NCI-H460 (cell line): ENCODE measurements around the gene ADD1. TPM values are rescaled to one million over a fixed set of nuclear protein-coding genes. Genes with fewer than 3 reads are reported as not detected.

Experiments used
- DNase-seq: peaks from one replicate; pipeline ENCODE4 v3.0.0-alpha.2; 2016; ENCODE audit warnings: low read depth; ENCODE audit errors: extremely low read depth
- total RNA-seq: library from RNA; depleted of rRNA; stranded (reverse); fragments of >200 nt; shearing (Covaris generic); gene quantifications from 2 replicates; pipeline ENCODE4 v1.2.3, GENCODE V29; 2014

Gene ADD1
- total RNA-seq, 1 experiment from 2014 or later: 71.6 TPM

DNA sequence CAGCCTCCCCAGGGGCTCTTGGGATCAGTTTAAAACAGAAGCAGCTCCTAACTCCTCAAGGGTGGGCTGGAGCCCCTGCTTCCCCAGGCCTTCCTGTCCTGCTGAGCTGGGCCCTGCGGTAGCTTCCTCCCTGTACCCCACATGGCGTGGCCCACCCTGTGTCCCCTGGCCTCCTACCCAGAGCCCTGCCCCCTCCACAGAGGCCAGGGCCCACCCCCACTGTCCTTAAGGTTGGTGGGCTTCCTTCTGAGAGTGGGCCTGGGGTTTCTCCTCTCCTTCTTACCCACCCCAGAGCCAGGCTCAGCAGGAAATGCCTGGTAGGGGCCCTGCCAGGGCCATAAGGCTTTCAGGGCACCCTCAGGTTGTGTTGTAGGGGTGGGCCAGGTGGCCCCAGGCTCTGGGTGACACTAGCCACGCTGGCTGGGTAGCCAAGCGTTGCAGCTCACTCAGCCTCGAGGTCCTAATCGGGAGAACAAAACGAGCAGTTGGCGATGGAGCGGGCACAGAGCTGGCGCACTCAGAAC, 39.1 kb upstream of the ADD1 start:
- DNase-seq: no peak

DNA sequence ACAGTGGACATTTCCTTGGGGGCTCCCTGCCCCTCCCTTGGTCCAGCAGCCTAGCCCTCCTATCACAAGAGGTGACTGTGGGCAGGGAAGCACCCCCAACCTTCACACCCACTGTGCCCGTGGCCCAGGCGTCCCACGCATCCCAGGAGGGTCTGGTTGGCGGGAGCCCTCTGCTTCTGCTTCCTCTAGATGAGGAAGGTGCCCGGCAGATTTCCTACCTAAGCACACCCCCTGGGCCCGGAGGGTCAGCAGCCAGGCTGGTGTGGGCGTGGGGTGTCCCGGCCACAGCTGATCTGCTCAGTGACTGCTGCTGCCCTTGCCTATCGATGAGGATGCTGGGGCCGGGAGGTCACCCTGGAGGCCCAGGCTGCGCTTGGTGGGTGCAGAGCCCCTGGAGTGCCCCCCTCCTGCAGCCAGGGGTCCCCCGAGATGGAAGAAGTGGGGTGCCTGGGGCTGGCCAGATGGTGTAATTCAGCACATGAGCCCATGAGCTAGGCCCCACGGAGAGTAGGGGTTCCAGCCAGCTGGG, 38.6 kb upstream of the ADD1 start:
- DNase-seq: no peak

DNA sequence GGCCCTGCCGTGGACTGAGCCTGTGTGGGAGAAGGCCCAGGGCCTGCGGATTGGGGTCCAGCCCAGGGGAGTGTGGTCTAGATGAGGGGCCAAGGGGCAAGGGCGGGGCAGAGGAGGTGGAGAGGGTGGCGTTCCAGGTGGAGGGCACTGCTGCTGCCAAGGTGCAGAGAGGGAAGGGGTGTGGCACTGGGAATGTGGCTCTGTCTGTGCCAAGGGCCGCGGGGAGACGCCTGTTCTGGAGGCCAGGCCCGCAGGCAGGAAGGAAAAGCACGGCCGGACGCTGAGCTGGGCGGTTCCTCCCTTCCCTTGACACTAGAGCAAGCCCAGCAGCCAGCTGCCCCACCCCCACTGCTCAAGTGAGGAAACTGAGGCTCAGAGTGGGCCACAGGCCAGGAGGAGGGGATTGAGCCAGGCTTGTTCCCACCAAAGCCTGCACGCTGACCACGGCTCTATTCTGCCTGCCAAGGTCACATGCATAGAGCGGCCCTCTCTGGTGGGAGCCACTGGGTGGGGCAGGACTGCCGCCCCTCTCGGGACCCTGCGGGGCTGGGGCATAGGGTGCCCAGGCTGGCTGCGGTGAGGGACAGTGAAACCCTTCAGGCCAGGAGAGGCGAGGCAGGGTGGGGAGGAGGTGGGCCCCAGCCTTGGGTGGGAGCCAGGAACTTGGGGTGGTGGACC, 37.8 kb upstream of the ADD1 start:
- DNase-seq: no peak

DNA sequence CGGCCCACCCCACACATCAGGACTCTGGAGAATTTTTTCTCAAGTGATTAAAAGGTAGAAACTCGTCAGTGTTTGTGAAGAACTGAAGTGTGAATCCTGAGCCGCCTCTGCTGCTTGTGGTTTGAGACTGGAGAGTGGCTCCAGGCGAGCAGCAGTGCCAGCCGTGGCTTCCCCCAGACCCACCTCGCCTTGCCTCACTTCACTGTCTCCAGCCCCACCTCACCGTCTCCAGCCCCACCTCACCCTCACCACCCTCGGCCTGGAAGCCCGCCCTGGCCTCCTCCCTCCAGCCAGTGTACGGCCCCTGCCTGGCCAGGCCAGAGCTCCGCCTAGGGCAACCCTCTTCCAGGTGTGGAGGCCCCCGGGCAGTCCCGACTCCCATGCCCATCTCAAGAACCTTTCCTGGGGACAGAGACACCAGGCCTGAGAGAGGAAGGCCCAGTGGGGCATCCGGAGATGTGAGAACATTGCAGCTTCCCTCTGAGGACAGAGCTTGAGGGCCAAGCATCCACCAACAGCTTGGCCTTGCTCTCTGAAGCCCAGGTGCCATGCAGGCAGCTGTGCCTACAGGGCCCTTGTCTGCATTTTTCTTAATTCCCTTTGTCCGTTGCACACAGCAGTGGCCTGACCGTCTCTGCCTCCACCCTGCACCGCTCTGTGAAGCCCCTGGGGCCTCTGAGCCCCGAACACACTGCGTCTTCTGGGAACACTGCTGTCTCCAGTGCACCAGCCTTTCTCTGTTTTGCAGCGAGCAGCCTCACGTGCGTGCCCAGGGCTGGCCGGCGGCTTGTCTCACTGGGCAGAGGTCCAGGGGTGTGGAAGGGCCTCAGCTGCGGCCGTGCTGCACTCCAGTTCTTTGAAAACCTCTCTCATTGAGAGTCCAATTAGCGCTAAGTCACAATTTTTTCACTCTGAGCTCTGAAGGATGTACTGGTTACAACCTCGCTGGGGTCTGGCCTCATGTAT, 37.0 kb upstream of the ADD1 start:
- no peak for DNase-seq

DNA sequence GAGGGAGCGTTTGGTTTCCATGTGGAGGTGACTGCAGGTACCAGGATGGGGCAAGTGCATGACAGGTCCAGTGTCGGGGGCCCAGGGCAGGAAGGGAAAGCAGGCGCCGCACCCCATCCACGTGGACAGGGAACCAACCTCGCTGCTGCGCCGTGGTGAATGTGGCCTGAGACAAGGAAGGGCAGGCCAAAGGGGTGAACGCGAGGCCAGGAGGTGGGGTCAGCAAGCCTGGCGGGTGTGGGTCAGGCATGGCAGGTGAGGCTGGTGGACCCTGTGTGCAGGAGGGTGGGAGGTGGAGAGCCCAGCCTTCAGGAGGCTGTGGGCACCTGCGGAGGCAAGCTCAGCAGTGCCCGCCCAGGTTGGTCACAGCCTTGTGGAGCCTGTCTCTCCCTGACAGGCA, 36.1 kb upstream of the ADD1 start:
- DNase-seq: no peak

DNA sequence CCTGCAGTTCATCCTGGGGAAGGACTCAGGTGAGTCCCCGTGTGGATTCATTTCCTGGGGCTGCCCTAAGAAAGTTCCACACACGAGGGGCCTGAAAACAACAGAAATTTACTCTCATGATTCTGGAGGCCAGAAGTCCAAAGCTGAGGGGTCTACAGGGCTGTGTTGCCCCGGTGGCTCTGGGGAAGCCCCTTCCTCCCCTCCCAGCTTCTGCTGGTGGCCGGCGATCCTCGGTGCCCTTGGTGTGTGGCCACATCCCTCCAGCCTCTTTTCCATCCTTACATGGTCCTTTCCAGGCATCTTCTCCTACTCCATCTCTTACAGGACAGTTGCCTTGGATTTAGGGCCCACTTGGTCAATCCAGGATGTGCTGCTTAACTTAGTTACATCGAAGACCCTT, 35.6 kb upstream of the ADD1 start:
- no peak for DNase-seq

DNA sequence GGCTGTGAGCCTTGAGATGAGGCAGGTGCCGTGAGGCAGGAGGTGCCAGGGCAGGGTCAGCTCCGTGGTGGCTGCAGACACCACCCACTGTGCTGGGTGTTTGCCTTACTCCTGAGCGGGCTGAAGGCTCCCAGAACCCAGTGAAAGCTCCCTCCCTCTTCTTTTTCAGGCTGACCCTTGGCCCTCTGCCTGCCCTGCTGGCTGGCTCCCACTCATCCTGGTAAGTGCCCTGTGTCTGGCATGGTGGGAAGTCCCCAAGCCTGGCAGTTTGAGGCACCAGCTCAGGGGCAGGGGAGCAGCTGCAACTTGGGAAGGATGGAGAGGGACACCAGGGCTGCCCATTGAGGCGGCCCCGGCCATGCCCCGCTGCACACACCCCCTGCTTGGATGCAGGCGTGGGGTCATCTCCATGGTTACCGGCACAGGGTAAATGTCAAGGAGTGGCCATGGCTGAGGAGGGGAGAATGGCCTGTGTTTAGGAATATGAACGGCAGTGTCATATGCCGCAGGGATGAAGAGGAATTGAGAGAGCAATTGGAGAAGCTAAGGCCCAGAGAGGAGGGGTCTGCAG, 33.9 kb upstream of the ADD1 start:
- DNase-seq: no peak

DNA sequence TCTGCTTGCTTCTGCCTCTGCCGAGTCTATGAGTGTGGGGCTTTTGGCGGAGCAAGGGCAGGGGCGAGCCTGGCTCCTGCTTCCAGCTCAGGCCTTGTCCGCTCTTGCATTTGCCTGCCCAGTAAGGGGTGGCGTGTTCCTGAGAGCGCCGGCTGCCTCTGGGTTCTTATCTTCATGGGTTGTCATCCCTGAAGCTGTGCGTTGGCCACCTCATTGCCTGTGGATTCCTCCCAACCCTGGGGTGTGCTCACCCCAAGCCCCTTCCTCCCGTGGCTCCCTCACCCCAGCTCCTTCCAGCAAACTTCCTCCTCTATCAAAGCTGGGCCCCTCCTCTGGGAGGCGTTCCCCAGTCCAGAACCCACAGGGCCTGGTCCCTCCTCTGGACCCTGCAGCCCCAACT, 33.3 kb upstream of the ADD1 start:
- DNase-seq: no peak

DNA sequence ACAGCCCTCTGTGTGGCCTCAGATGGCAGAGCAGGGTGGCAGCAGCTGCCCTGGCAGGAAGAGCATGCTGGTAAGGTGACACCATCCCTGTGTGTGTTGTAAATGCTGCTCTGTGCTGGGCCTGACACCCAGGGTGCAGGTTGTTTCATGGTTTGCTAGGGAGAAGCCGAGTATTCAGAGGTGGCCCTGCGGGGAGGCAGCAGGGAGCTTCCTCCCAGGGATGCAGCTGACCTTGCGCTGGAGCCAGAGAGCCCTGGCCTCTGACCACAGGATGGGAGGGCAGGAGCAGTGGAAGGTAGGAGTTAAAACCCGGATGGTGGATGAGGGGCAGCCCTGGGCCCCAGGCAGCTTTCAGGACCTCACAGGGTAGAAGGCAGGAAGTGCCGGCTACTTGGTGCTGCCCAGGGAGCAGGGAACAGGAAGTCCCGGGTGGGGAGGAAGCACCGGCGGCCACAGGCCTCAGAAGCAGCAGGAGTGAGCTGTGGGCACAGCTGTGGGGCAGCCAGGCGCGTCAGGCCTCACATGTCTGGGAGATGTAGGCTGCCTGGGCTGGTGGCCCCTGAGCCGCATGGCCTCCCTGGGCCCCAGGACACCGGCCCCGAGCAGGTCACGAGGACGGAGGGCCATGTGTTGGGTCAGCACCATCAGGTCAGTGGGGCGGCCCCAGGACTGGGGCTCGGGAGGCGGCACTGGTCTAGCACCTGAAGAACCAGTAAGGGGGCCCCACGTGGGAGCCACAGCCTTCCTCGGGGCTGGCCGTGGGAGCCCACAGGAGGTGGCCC, 31.6 kb upstream of the ADD1 start:
- DNase-seq: no peak

DNA sequence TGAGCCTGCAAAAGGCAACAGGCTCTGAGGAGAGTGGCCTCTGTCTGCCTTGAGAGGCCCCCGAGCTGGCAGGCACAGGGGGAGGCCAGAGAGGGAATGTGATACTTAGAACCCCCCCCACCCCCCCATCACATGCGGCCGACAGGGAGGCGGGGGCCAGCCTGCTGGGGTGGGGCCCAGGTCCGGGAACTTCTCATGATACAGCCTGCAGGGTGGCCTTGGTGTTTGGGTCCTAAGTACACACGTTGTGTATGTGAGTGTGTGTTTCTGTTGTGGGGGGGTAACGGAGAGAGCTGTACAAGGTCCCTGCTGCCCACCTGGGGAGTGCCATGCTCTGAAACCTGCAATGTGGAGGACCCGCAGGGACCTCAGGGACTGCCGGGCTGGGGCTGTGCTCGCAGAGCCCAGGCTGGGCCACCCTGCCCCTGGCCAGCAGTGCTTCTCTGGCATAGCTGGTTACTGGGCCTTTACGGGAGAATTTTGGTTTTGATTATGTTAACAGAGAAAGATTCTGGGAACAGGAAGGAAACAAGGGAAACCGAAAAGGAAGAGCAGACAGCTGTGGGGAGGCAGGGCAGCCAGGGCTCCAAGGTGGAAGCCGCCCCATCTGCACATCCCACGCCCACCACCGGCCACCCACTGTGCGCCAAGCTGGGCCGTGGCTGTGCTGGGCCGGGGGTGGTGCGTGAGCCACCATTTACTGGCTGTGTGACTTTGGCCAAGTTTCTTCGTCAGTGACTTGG, 30.9 kb upstream of the ADD1 start:
- DNase-seq: no peak

DNA sequence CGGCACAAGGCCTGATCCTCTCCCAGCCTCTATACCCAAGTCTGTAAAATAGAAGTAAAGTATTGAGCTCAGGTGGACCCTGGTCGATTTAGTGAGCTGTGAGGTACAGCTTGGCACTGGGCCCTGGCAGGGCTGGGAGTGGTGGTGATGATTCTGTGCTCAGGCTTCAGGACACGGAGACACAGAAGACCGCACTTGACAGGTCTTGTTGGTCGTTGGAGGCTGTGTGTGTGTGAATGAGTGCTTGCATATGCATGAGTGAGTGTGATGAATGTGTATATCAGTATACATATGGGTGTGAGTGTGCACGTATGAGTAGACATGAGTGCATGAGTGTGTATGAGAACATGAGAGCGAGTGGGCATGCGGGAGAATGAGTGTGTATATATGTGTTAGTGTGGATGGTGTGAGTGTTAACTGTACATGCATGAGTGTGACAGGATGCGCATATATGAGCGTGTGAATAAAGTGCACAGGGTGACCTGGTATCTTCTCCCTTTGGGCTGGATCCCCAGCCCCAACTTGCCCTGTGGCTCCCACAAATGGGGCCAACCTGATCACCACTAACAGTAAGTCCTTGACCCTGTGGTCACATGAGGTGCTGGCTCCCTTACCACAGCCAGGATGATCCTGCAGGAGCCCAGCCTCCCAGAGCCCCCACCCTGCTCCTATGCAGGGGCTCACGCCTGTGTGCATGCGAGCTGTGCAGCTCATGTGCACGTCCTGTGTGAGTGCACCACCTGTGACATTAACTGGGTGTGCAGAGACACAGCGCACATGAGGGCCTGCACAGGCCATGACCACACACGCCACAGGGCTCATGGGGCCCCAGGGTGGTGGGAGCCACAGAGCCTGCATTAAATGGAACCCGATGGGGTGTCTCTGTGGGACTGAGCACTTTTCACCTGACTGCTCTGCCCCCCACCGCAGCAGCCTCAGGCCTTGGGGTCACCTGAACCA, 29.9 kb upstream of the ADD1 start:
- DNase-seq: no peak

DNA sequence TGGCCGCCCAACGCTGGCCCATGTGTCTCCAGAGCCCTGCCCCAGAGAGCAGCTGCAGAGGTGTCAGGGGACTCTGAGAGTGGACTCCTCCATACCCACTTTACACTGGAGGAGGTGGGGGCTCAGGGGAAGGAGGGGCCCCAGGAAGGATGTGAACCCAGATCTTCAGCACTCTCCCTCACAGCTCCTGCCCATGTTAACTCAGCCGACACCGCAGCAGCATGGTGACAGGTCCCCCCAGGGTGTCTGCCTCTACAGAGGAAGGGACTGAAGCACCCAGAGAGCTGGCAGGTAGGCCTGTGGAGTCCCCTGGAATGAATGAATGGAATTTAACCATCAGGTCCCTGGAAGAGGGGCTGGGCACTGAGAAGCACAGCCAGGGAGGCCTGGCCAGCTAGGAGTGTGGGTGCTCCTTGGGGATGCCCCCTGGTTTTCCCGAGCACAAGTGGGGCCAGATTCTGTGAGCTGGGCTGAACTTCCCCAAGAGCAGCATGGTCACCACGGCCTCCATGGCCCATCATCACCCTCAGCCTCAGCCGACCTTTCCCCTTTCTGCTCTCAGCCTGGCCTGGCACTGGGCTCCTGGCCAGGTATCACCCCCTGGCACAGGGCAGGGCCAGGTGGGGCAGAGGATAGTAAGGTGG, 28.9 kb upstream of the ADD1 start:
- no peak for DNase-seq

DNA sequence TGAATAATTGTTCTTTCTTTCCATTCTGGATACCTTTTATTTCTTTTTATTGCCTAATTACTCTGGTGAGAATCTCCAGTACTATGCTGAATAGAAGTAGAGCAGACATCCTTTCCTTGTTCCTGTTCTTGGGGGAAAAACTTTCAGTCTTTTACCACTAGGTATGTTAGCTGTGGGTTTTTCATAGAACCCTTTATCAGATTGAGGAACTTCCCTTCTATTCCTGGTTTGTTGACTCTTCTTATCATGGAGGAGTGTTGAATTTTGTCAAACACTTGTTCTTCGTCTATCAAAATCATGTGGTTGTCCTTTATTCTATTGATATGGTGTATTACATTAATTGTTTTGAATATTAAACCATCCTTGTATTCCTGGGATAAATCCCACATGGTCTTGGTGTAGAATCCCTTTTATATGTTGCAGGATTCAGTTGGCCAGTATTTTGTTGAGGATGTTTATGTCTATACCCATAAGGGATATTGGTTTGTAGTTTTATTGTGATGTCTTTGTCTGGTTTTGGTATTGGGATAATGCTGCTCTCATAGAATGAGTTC, 27.2 kb upstream of the ADD1 start:
- no peak for DNase-seq

DNA sequence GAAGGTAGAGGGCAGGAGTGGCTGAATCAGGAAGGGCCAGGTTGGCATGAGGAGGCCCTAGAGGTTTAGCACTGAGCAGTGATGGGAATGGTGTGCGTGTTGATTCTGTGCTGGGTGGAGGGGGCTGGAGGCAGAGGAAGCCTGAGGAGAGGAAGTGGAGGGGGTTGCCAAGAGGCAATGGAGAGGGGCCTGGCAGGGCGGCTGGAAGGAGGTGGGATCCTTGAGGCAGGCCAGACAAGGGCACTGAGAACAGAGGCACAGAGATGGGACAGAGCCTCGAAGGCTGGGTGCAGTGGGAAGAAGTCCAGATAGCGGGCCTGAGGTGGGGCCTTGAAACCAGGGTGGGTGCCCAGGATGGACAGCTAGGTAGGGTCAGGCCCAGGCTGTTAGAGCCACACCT, 26.5 kb upstream of the ADD1 start:
- no peak for DNase-seq

DNA sequence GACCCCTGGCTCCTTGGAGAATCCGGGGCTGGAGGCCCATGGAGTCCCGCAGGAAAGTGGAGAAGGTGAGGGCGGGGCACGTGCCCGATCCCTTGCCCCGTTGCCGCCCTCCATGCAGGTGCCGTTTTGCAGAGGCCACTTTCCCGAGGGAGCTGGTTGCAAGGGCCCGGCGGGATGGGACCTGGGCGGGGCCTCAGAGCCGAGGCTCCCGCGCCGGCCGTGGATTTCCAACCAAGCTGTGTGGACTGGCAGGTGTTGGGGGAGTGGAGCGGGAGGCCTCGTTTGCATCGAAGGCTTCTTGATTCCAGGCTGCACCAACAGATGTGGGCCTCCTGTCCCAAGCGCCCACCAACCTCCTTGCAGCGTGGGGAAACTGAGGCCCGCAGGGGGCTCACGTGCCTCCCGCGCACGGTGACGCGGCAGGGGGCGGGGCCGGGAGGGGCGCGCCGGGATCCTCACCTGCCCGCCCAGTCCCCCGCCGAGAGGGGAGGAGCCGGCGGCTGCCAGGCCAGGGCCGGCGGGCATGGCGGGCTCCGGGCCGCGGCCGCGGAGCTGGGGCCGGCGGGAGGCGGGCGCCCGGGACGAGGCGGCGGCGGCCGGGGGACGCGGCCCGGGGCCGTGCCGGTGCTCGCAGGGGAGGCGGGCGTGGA, 25.8 kb upstream of the ADD1 start:
- no peak for DNase-seq

DNA sequence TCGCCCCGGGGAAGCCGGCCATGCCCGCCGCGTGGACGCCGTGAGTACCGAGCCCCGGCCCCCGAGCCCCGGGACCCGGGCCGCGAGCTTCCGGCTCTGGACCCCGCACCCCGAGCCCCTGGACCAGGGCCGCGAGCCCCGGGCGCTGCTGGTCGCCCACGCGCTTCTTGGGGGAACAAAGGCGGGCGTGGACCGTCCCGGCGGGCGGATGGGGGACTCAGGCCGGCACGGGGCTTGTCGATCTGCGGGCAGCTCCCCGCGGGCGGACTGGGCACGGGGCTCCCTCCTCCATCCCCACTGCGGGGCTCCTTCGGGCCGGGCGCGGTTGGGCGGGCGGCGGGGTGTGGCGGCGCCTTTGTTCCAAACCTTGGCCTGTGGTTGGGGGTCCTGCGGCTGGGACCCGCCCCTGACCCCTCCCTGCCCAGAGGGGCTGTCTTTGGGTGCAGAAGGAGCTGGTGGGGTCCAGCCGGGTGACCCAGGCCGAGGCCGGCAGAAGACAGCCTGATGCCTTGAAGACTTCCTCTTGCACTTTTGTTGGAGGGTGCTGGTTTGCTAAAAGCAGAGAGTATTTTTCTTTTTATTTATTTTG, 25.2 kb upstream of the ADD1 start:
- DNase-seq: no peak
